HFF-Myc (cell line): ENCODE measurements around the gene SNTG2.
"Not testable (repeated sequence)": the region's sequence is repeated elsewhere in the genome, so short reads cannot be mapped to it uniquely, and the experiment has no call there.

Experiments
- DNase-seq: peaks from one replicate; pipeline ENCODE4 v3.0.0-alpha.2; 2011; ENCODE audit warnings: low read depth; ENCODE audit errors: extremely low read depth
- H3K4me3 ChIP-seq: replicated peaks from 2 replicates; pipeline ENCODE4 v1.5.1; 2011; ENCODE audit warnings: low read depth, mild to moderate bottlenecking, control low read depth, low read length
- TF ChIP-seq, protein P1 (sequence below): IDR thresholded peaks from 2 replicates; pipeline ENCODE4 v1.5.1; 2012; ENCODE audit warnings: mild to moderate bottlenecking, low read depth, low read length, control low read depth; ENCODE audit errors: missing control alignments

Gene SNTG2

DNA sequence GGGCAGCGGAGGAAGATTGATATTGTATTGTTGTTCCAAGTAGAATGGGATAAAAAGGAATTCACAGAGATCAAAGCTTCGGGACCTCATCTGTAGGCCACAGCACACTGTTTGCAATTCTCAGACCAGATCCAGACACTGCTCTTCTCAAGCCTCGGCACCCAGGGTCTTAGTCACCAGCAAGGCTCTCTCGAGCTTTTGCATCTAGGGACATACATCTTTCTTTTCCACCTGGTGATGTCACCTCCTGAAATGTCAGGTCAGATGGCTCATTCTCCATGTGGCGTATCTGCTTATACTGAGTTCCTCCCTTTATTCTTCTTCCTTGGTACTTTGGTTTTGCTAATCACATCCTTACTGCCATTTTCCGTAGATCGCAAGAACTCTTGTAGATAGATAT is 42.9 kb upstream of the SNTG2 start:
- TF ChIP-seq, protein P1, sequence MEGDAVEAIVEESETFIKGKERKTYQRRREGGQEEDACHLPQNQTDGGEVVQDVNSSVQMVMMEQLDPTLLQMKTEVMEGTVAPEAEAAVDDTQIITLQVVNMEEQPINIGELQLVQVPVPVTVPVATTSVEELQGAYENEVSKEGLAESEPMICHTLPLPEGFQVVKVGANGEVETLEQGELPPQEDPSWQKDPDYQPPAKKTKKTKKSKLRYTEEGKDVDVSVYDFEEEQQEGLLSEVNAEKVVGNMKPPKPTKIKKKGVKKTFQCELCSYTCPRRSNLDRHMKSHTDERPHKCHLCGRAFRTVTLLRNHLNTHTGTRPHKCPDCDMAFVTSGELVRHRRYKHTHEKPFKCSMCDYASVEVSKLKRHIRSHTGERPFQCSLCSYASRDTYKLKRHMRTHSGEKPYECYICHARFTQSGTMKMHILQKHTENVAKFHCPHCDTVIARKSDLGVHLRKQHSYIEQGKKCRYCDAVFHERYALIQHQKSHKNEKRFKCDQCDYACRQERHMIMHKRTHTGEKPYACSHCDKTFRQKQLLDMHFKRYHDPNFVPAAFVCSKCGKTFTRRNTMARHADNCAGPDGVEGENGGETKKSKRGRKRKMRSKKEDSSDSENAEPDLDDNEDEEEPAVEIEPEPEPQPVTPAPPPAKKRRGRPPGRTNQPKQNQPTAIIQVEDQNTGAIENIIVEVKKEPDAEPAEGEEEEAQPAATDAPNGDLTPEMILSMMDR: no peak
- DNase-seq: no peak
- no peak overlapping the region for H3K4me3 ChIP-seq

GRCh38 chr2:908568-908967 is 42.1 kb upstream of the SNTG2 start:
- DNase-seq: no peak
- H3K4me3 ChIP-seq: no peak overlapping the region
- TF ChIP-seq, protein P1: no peak

DNA sequence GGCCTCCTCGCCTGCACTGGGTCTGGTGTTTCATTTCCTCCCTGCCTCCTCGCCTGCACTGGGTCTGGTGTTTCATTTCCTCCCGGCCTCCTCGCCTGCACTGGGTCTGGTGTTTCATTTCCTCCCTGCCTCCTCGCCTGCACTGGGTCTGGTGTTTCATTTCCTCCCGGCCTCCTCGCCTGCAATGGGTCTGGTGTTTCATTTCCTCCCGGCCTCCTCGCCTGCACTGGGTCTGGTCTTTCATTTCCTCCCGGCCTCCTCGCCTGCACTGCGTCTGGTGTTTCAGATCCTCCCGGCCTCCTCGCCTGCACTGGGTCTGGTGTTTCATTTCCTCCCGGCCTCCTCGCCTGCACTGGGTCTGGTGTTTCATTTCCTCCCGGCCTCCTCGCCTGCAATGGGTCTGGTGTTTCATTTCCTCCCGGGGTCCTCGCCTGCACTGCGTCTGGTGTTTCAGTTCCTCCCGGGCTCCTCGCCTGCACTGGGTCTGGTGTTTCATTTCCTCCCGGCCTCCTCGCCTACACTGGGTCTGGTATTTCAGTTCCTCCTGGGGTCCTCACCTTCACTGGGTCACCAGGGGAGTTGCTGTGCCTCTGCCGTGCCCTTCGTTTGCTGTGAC is 40.8 kb upstream of the SNTG2 start:
- not testable (repeated sequence) for DNase-seq, H3K4me3 ChIP-seq

GRCh38 chr2:910698-911097 is 40.0 kb upstream of the SNTG2 start:
- TF ChIP-seq, protein P1: no peak
- no peak for DNase-seq
- H3K4me3 ChIP-seq: no peak overlapping the region

- TF ChIP-seq, protein P1: no peak
- no peak for DNase-seq
- H3K4me3 ChIP-seq: no peak overlapping the region
These were observed 34.7 kb upstream of the SNTG2 start for GRCh38 chr2:915979-916378.

DNA sequence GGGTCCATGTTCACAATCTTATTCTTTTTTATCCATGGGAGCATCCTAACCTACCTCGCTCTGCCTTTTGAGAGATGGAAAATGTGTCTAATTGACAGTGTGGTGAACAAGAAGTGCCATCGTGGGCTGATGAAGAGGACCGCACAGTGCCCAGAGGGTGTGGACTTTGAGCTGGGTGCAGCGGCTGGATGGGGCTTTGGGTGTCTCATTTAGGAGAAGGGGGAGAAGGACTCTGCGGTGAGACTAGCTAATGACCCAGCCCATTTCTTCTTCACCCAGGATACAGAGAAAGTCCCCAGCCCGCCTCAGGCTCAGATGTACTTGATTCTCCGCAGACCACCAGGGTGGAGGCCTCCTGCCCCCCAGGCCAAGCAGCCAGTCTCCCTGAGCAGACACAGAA is 33.7 kb upstream of the SNTG2 start:
- TF ChIP-seq, protein P1: no peak

GRCh38 chr2:919672-920071 is 31.0 kb upstream of the SNTG2 start:
- TF ChIP-seq, protein P1: no peak
- DNase-seq: no peak
- H3K4me3 ChIP-seq: no peak overlapping the region

More for the DNA sequence above, 33.7 kb upstream of the SNTG2 start:
- no peak overlapping the region for H3K4me3 ChIP-seq
- no peak for DNase-seq
